K562 (cell line): Measurements from ENCODE around the gene SRCIN1. TPM values are rescaled to one million over a fixed set of nuclear protein-coding genes. Genes with fewer than 3 reads are reported as not detected.
A peak's percentile ranks its signal among the peaks of the same experiment; 100 is the strongest.

ENCODE experiments used
- BMI1 ChIP-seq: fragments of 150-350 bp; IDR thresholded peaks from 2 replicates; pipeline ENCODE4 v1.6.1; 2014; ENCODE audit warnings: low read length
- BRF2 ChIP-seq: IDR thresholded peaks from 3 replicates; pipeline ENCODE4 v1.6.1; 2011; ENCODE audit warnings: borderline replicate concordance, mild to moderate bottlenecking; ENCODE audit not compliant: insufficient read length, insufficient read depth
- CBX5 ChIP-seq: IDR thresholded peaks from 2 replicates; pipeline ENCODE4 v1.6.1; 2014; ENCODE audit warnings: low read depth, borderline replicate concordance
- CREM ChIP-seq: IDR thresholded peaks from 2 replicates; pipeline ENCODE4 v1.6.1; 2014; ENCODE audit warnings: antibody characterized with exemption, low read depth
- GTF2F1 ChIP-seq: IDR thresholded peaks from 2 replicates; pipeline ENCODE4 v1.6.1; 2011; ENCODE audit warnings: low read depth, low read length, improper control_type of control experiment
- HDAC3 ChIP-seq: fragments of 450-650 bp; IDR thresholded peaks from 2 replicates; pipeline ENCODE4 v1.6.1; 2018; ENCODE audit warnings: borderline replicate concordance, mild to moderate bottlenecking, moderate library complexity; ENCODE audit not compliant: partially characterized antibody
- HSF4 ChIP-seq: fragments of 250-450 bp; sonication (Bioruptor Pico); IDR thresholded peaks from 2 replicates; pipeline ENCODE4 v2.1.2; 2022; ENCODE audit warnings: mild to moderate bottlenecking, moderate library complexity, borderline replicate concordance
- KAT8 ChIP-seq: fragments of 450-650 bp; IDR thresholded peaks from 2 replicates; pipeline ENCODE4 v1.6.1; 2016; ENCODE audit warnings: low read depth, mild to moderate bottlenecking
- KDM4B ChIP-seq, 2 experiments: fragments of 450-650 bp in 1 of 2; sonication (generic) in 1 of 2; IDR thresholded peaks; 2 replicates each; pipeline ENCODE4 v1.6.1; 2016 to 2017; ENCODE audit warnings: borderline replicate concordance in 2 of 2, antibody characterized with exemption in 1 of 2, low read depth in 1 of 2, mild to moderate bottlenecking in 1 of 2
- LARP7 ChIP-seq: fragments of 450-650 bp; IDR thresholded peaks from 2 replicates; pipeline ENCODE4 v1.6.1; 2016
- LCOR ChIP-seq: sonication (generic); formaldehyde crosslinking; IDR thresholded peaks from 2 replicates; pipeline ENCODE4 v1.8.0; 2022; ENCODE audit warnings: mild to moderate bottlenecking, missing genetic modification reagents
- LEF1 ChIP-seq: fragments of 450-650 bp; IDR thresholded peaks from 2 replicates; pipeline ENCODE4 v1.6.1; 2016; ENCODE audit warnings: mild to moderate bottlenecking
- MECOM ChIP-seq: fragments of 250-450 bp; sonication (Bioruptor Pico); IDR thresholded peaks from 2 replicates; pipeline ENCODE4 v1.8.0; 2022; ENCODE audit warnings: inconsistent platforms
- NCOA4 ChIP-seq: fragments of 450-650 bp; IDR thresholded peaks from 2 replicates; pipeline ENCODE4 v1.6.1; 2018; ENCODE audit warnings: mild to moderate bottlenecking; ENCODE audit not compliant: partially characterized antibody
- OTX1 ChIP-seq: fragments of 450-650 bp; formaldehyde crosslinking; IDR thresholded peaks from 2 replicates; pipeline ENCODE4 v1.4.0; 2022; ENCODE audit warnings: mild to moderate bottlenecking
- PHB2 ChIP-seq: fragments of 450-650 bp; IDR thresholded peaks from 2 replicates; pipeline ENCODE4 v1.6.1; 2017; ENCODE audit warnings: low read depth
- RFX5 ChIP-seq: IDR thresholded peaks from 2 replicates; pipeline ENCODE4 v1.6.1; 2011; ENCODE audit warnings: low read depth, mild to moderate bottlenecking, improper control_type of control experiment, low read length
- SMC3 ChIP-seq: conservative IDR thresholded peaks from 2 replicates; pipeline ENCODE4 v1.6.1; 2011; ENCODE audit warnings: low read depth, low read length, improper control_type of control experiment; ENCODE audit not compliant: insufficient read depth
- TRIM28 ChIP-seq: fragments of 450-650 bp; IDR thresholded peaks from 2 replicates; pipeline ENCODE4 v1.6.1; 2017
- WHSC1 ChIP-seq: IDR thresholded peaks from one replicate; pipeline ENCODE4 v1.6.1; 2012; ENCODE audit warnings: low read length, control low read depth, inconsistent platforms
- ZNF274 ChIP-seq: IDR thresholded peaks from 2 replicates; pipeline ENCODE4 v1.6.1; 2011; ENCODE audit warnings: low read depth, mild to moderate bottlenecking, low read length, moderate library complexity, borderline replicate concordance
- ZNF282 ChIP-seq: sonication (generic); formaldehyde crosslinking; IDR thresholded peaks from 2 replicates; pipeline ENCODE4 v1.8.1; 2023; ENCODE audit warnings: missing genetic modification reagents
- ZNF696 ChIP-seq: fragments of 250-450 bp; sonication (Bioruptor Pico); conservative IDR thresholded peaks from 2 replicates; pipeline ENCODE4 v1.4.0; 2020; ENCODE audit warnings: mild to moderate bottlenecking, moderate library complexity
- polyA plus RNA-seq, 8 experiments: library from polyadenylated mRNA; depleted of rRNA in 4 of 8; stranded (reverse) in 5 of 8; unstranded in 3 of 8; fragments of >200 nt; fragmentation: Nextera tagmentation in 2 of 8; fragmentation: Illumina TruSeq in 1 of 8; extraction: Ambion mirVana in 2 of 8; extraction: Trizol in 1 of 8; gene quantifications; 2 replicates each; pipeline versions ENCODE4 v1.2.1 to v1.2.3, GENCODE V29; 2011 to 2014; ENCODE audit warnings: inconsistent platforms in 1 of 8, missing spikeins in 1 of 8
- total RNA-seq, 7 experiments: library from RNA; depleted of rRNA in 6 of 7; stranded (reverse); fragments of >200 nt in 6 of 7; fragmentation: Illumina TruSeq in 2 of 7; extraction: Trizol in 2 of 7; gene quantifications; 2 replicates each; pipeline versions ENCODE4 v1.2.1 to v1.2.3, GENCODE V29; 2011 to 2021; ENCODE audit warnings: low replicate concordance in 1 of 7
- TF ChIP-seq, protein P1 (sequence below): fragments of 250-450 bp; sonication (Bioruptor Pico); IDR thresholded peaks from 2 replicates; pipeline ENCODE4 v1.4.0; 2020
- TF ChIP-seq, protein P2 (sequence below): fragments of 450-650 bp; formaldehyde crosslinking; IDR thresholded peaks from 2 replicates; pipeline ENCODE4 v1.4.0; 2022; ENCODE audit warnings: missing genetic modification characterization
- TF ChIP-seq, protein P3 (sequence below): fragments of 250-450 bp; sonication (Bioruptor Pico); IDR thresholded peaks from 2 replicates; pipeline ENCODE4 v1.8.0; 2022; ENCODE audit warnings: moderate library complexity, mild to moderate bottlenecking, inconsistent platforms

The SRCIN1 gene
- total and polyA plus RNA-seq, 9 of the 15 experiments (the other 6 are each of a cell fraction or from before 2014, with no cell fraction given): 0.09 to 0.33 (median 0.13) TPM; not detected in 6

DNA sequence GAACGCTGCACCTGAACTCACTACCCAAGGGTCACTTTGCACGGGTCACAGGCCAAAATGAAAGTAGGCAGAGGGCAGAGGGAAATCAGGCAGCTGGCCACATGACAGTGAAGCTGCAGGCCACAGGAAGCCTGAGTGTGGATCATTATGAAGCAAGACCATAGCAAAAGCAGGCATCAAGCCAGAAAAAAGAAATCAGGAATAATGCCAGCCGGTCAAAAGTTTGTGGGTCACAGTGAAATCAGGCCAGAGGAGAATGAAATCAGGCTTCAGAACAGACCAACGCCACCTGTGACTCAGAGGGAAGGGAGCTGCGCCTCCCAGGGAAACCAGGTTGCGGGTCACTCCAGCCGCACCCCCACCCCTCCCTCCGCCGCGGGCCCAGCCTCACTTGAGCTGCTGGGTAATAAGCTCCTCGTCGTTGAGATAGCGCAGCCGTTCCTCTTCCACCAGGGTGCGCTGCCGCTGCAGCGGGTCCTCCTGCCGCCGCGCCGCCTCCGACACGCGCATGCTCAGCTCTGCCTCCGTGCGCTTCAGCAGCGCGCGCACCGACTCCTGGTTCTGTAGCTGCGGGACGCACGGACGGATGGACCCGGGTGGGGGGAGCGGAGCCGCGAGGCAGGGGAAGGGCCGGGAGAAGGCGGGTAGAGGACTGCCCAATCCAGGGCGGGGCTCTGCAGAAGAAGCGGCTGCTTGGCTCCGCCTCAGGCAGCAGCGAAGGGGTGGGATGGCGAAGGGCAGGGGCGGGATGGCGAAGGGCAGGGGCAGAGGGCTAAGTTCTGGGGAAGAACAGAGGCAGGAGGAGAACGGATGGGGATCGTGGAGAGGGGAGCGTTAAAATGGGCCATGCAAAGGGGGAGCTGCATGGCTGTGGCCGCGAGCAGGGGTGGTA is 47.7 kb downstream of the SRCIN1 start (continued):
- TF ChIP-seq OTX1 (no peak), SMC3 (peak; percentile 84), CBX5 (no peak), BRF2 (no peak), ZNF696 (CRISPR knock-in tag) (no peak), HSF4 (no peak), ZNF282 (CRISPR knock-in tag) (no peak), BMI1 (no peak), LEF1 (no peak), ZNF274 (no peak), KDM4B (IDR thresholded peaks at IDR 0.05; ENCODE audit: borderline replicate concordance in 2 of 2, low read depth in 1 of 2) (0 out of 4 replicates have a peak, but pooled peaks of 1 of the 2 experiments have one; percentile 34), LARP7 (no peak), LCOR (CRISPR knock-in tag) (peak; percentile 63; the same call in 1 of the 2 replicates), NCOA4 (no peak), KAT8 (no peak), TRIM28 (no peak), HDAC3 (no peak), CREM (peak; percentile 81), RFX5 (no peak), PHB2 (no peak), GTF2F1 (no peak), WHSC1 (no peak), MECOM (CRISPR knock-in tag) (no peak)
- TF ChIP-seq, protein P1, sequence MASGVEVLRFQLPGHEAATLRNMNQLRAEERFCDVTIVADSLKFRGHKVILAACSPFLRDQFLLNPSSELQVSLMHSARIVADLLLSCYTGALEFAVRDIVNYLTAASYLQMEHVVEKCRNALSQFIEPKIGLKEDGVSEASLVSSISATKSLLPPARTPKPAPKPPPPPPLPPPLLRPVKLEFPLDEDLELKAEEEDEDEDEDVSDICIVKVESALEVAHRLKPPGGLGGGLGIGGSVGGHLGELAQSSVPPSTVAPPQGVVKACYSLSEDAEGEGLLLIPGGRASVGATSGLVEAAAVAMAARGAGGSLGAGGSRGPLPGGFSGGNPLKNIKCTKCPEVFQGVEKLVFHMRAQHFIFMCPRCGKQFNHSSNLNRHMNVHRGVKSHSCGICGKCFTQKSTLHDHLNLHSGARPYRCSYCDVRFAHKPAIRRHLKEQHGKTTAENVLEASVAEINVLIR (CRISPR knock-in tag): no peak
- TF ChIP-seq, protein P2, sequence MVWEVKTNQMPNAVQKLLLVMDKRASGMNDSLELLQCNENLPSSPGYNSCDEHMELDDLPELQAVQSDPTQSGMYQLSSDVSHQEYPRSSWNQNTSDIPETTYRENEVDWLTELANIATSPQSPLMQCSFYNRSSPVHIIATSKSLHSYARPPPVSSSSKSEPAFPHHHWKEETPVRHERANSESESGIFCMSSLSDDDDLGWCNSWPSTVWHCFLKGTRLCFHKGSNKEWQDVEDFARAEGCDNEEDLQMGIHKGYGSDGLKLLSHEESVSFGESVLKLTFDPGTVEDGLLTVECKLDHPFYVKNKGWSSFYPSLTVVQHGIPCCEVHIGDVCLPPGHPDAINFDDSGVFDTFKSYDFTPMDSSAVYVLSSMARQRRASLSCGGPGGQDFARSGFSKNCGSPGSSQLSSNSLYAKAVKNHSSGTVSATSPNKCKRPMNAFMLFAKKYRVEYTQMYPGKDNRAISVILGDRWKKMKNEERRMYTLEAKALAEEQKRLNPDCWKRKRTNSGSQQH: no peak
- TF ChIP-seq, protein P3, sequence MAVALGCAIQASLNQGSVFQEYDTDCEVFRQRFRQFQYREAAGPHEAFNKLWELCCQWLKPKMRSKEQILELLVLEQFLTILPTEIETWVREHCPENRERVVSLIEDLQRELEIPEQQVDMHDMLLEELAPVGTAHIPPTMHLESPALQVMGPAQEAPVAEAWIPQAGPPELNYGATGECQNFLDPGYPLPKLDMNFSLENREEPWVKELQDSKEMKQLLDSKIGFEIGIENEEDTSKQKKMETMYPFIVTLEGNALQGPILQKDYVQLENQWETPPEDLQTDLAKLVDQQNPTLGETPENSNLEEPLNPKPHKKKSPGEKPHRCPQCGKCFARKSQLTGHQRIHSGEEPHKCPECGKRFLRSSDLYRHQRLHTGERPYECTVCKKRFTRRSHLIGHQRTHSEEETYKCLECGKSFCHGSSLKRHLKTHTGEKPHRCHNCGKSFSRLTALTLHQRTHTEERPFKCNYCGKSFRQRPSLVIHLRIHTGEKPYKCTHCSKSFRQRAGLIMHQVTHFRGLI (CRISPR knock-in tag): no peak
